ENCODE measurements around the gene ALDH2.

Gene ALDH2

GRCh38 chr12:111781085-111781658 is 14.4 kb downstream of the ALDH2 start:
- no peak overlapping the region for H3K4me2 ChIP-seq (ENCODE audit: low read depth, low read length, poor library complexity, severe bottlenecking)
- H3K79me2 ChIP-seq (ENCODE audit: insufficient read depth, low read length): no peaks in the 10 kb centered on the region
- no peaks in the 10 kb centered on the region for H3K9me2 ChIP-seq (replicated peaks; ENCODE audit: low read depth, low read length)
- TF ChIP-seq CTCF (conservative IDR thresholded peaks at IDR 0.05; ENCODE audit: low read length) (no peak), EZH2phosphoT487 (IDR thresholded peaks at IDR 0.05; ENCODE audit: borderline replicate concordance) (no peak)
- no peaks in the 10 kb centered on the region for H4K20me1 ChIP-seq (ENCODE audit: insufficient read depth, low read length, poor library complexity, severe bottlenecking)
- H3K4me3 ChIP-seq (ENCODE audit: low read length, poor library complexity, severe bottlenecking): no peak overlapping the region
- H3K4me1 ChIP-seq (ENCODE audit: insufficient read depth, low read length, poor library complexity, severe bottlenecking): peaks cover 8% of the 10 kb centered on the region
- no peaks in the 10 kb centered on the region for H3K36me3 ChIP-seq (ENCODE audit: insufficient read depth, low read length)
- H3K9me3 ChIP-seq (ENCODE audit: insufficient read depth, low read depth, low read length): no peaks in the 10 kb centered on the region
- H3K27me3 ChIP-seq (ENCODE audit: insufficient read depth, low read length, poor library complexity, severe bottlenecking): no peaks in the 10 kb centered on the region
- H3F3A ChIP-seq (ENCODE audit: low read depth): no peaks in the 10 kb centered on the region
- no peak overlapping the region for H3K9ac ChIP-seq (ENCODE audit: low read depth, low read length, poor library complexity, severe bottlenecking)
- no peak overlapping the region for H2AFZ ChIP-seq (ENCODE audit: low read length)

GRCh38 chr12:111783046-111783445 is 16.3 kb downstream of the ALDH2 start:
- no peaks in the 10 kb centered on the region for H3K79me2 ChIP-seq (ENCODE audit: insufficient read depth, low read length)
- H3K4me1 ChIP-seq (ENCODE audit: insufficient read depth, low read length, poor library complexity, severe bottlenecking): peaks cover 8% of the 10 kb centered on the region
- no peaks in the 10 kb centered on the region for H3K27me3 ChIP-seq (ENCODE audit: insufficient read depth, low read length, poor library complexity, severe bottlenecking)
- no peak overlapping the region for H3K4me2 ChIP-seq (ENCODE audit: low read depth, low read length, poor library complexity, severe bottlenecking)
- H3K9ac ChIP-seq (ENCODE audit: low read depth, low read length, poor library complexity, severe bottlenecking): no peak overlapping the region
- TF ChIP-seq EZH2phosphoT487 (IDR thresholded peaks at IDR 0.05; ENCODE audit: borderline replicate concordance) (no peak), CTCF (conservative IDR thresholded peaks at IDR 0.05; ENCODE audit: low read length) (no peak)
- H3K4me3 ChIP-seq (ENCODE audit: low read length, poor library complexity, severe bottlenecking): no peak overlapping the region
- H3K36me3 ChIP-seq (ENCODE audit: insufficient read depth, low read length): no peaks in the 10 kb centered on the region
- no peak overlapping the region for H2AFZ ChIP-seq (ENCODE audit: low read length)
- H3K9me2 ChIP-seq (replicated peaks; ENCODE audit: low read depth, low read length): no peaks in the 10 kb centered on the region
- no peaks in the 10 kb centered on the region for H4K20me1 ChIP-seq (ENCODE audit: insufficient read depth, low read length, poor library complexity, severe bottlenecking)
- no peaks in the 10 kb centered on the region for H3K9me3 ChIP-seq (ENCODE audit: insufficient read depth, low read depth, low read length)
- H3F3A ChIP-seq (ENCODE audit: low read depth): no peaks in the 10 kb centered on the region

- Histone ChIP-seq H3K4me3 (ENCODE audit: low read length, poor library complexity, severe bottlenecking) (no peak overlapping the region), H3K9me2 (replicated peaks; ENCODE audit: low read depth, low read length) (no peaks in the 10 kb centered on the region), H3K79me2 (ENCODE audit: insufficient read depth, low read length) (no peaks in the 10 kb centered on the region), H3F3A (ENCODE audit: low read depth) (no peaks in the 10 kb centered on the region), H3K4me2 (ENCODE audit: low read depth, low read length, poor library complexity, severe bottlenecking) (no peak overlapping the region), H3K27me3 (ENCODE audit: insufficient read depth, low read length, poor library complexity, severe bottlenecking) (no peaks in the 10 kb centered on the region), H3K4me1 (ENCODE audit: insufficient read depth, low read length, poor library complexity, severe bottlenecking) (peaks cover 8% of the 10 kb centered on the region), H2AFZ (ENCODE audit: low read length) (no peak overlapping the region), H3K36me3 (ENCODE audit: insufficient read depth, low read length) (no peaks in the 10 kb centered on the region), H3K9me3 (ENCODE audit: insufficient read depth, low read depth, low read length) (no peaks in the 10 kb centered on the region), H4K20me1 (ENCODE audit: insufficient read depth, low read length, poor library complexity, severe bottlenecking) (no peaks in the 10 kb centered on the region), H3K9ac (ENCODE audit: low read depth, low read length, poor library complexity, severe bottlenecking) (no peak overlapping the region)
- TF ChIP-seq EZH2phosphoT487 (IDR thresholded peaks at IDR 0.05; ENCODE audit: borderline replicate concordance) (no peak), CTCF (conservative IDR thresholded peaks at IDR 0.05; ENCODE audit: low read length) (no peak)
Observed at GRCh38 chr12:111784953-111785352, 18.2 kb downstream of the ALDH2 start.

All from Loucy (cell line).